ENCODE measurements around the gene TVP23A.
"Not testable (repeated sequence)": the region's sequence is repeated elsewhere in the genome, so short reads cannot be mapped to it uniquely, and the experiment has no call there.

The TVP23A gene

DNA sequence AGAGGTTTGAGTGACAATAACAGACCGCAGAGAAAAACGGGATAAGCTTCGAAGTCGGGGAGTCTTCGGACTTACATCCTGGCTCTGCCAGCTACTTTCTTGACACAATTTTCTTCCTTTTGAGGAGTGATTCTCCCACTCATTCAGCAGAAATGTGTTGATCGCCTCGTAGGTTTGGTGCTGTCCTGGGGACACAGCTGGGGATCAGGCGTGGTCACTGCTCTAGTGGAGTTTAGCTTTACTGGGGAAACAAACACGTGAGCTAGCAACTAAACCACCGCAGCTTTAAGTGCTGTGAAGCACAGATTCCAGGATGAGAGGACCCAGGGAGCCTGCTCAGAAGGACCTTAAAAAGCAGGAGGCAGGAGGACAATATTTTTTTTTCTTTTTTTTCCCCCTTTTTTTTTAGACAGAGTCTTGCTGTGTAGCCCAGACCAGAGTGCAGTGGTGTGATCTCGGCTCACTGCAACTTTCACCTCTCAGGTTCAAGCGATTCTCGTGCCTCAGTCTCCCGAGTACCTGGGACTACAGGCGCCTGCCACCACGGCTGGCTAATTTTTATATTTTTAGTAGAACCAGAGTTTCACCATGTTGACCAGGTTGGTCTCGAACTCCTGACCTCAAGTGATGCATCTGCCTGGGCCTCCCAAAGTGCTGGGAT is 74.1 kb downstream of the TVP23A start:
- DNase-seq = no peak

DNA sequence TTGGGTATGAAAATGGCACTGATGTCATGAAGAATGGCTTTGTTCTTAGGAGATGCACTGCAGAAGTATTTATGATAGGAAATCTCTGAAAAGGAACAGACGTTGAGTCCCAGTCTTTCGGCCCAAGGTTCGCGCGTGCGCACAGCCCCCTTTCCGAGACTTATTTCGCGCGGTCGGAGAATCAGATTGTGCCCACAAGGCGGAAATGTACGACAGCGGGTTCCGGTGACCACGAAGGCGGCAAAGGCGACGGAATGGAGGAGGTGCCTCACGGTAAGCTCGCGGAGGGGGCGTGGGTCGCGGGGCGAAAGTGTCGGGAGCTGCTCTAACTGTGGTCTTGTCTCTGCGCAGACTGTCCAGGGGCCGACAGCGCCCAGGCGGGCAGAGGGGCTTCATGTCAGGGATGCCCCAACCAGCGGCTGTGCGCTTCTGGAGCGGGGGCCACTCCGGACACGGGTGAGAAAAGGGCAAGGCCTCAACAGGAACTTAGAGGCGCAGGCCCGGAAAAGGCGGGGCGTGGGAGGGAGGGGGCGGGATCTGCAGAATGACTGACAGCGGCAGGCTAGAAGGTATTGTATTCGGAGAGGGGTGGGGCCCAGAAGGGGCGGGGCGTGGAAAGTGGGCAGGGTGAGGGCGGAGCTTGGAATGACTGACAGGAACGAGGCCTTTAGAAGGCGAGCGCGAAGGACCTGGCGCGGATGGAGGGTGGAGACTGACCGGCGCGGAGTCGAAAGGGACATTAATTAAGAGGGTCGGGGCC is 74.8 kb downstream of the TVP23A start, which contains the start of gene NUBP1:
TSS of gene NUBP1 (plus strand) at position 233 of the 760 bp plus-strand sequence. CDS start at position 255, 22 bp downstream.
- peak; percentile 97 for DNase-seq

DNA sequence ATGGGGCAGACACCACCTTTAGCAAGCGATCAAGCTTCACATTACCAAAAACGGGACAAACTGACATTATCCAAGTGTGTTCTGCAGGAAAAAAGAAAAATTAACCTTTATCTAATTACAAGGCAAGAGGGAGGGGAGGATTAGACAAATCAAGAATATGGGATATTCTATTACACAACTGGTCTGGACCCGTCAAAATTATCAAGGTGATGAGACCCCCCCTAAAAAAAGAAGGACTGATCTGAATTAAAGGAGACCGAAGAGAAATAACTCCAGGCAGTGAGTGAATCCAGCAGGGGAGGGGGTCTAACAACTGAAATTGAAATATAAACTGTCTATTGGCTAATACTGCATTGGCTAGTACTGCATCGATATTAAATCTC is 75.4 kb downstream of the TVP23A start:
- no peak for DNase-seq

DNA sequence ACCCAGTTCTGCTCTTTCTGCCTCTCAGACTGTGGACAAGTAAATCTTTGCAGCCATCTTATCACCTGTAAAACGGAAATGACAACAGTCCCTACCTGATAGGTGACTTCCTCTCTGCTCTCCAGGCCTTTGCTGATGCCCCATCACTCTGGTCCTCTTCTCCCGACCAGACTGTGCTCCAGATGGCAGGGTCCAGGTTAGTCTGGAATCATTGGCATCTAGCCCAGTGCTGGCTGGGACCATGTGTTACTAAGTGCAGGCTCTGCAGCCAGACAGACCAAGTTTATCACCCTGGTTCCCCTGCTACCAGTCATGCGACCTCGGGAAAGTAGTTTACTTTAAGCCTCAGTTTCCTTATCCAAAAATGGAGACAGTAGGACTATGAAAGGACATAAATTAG is 76.8 kb downstream of the TVP23A start:
- no peak for DNase-seq

DNA sequence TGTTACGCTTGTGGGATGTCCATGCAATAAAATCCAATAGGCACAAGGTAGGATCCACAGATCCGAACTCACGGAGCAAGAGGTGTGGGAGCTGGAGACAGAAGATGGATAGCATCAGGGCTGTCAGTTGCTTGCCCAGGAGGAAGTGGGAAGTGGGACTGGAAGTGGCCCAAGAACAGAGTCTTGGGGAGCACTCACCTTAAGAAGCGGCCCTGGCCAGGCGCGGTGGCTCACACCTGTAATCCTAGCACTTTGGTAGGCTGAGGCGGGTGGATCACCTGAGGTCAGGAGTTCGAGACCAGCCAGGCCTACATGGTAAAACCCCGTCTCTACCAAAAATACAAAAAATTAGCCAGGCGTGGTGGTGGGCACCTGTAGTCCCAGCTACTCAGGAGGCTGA is 77.3 kb downstream of the TVP23A start:
- DNase-seq = not testable (repeated sequence)

DNA sequence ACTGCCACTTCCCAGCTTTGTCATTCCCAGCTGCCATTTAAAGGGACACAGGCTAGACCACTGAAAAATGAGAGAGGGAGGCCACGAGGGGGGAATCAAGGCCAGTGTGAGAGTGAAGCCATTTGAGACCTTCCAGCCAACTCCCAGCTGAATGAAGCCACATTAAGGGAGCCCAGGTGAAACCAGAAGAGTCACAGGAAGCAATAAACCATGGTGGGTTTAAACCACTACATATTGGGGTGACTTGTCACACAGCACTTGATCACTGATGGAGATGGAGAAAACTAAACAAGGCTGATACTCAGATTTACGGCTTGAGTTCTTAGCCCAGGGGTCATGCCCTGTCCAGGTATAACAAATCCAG is 77.8 kb downstream of the TVP23A start:
- no peak for DNase-seq

DNA sequence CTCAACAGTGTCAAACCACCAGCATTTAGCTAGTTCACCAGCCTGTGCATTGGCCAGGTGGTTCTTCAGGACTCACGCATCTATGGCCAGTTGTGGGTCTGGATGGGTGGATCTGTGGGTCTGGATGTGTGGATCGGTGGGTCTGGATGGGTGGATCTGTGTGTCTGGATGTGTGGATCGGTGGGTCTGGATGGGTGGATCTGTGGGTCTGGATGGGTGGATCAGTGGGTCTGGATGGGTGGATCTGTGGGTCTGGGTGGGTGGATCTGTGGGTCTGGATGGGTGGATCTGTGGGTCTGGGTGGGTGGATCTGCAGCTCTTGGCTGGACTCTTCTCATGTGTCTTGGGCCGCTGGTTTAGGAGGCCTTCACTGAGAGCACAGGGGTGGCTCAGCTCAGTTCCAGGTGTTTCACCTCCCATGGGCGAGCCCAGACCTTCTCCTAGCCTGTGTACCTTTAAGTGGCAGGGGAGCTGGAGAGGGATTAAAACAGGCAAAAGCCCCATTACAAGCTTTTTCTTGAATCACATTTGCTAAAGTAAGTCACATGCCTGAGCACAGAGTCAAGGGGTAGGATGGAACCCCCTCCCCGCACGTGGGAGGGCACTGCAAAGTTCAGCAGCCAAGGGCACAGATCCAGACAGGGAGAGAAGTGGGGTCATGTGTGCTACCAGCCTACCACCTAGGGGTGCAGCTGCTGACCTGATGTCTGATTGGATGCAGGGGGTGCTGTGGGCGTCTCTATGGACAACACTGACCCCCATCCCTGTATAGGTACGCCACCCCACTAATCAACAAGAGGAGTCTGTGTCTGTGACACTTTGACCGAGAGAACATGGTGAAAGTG is 78.4 kb downstream of the TVP23A start:
- no peak for DNase-seq

DNA sequence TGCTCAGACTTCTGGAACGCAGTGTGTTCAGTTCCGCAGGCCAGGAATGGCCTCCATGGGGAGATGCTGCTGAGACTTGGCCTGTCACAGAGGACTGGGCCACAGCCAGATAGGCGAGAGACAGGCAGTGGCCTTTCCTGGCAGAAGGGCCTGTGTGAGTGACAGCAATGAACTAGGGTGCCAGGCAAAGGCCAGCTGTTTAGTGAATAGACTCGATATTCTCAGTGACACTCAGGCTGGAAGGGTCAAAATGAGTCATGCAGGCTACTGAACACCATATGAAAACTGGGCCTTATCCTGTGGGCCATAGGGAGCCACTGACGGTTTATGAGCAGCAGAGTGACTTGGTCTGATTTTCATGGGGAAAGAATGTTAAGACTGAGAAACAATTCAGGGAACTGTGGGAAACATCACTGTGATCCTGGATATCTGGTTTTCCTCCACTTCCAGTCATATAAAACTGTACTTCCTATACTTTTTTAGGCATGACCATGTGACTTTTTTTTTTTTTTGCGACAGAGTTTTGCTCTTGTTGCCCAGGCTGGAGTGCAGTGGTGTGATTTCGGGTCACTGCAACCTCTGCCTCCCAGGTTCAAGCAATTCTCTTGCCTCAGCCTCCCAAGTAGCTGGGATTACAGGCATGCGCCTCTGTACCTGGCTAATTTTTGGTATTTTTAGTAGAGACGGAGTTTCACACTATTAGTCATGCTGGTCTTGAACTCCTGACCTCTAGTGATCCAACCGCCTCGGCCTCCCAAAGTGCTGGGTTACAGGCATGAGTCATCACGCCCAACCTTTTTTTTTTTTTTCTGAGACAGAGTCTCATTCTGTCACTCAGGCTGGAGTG is 80.1 kb downstream of the TVP23A start:
- DNase-seq = no peak

DNA sequence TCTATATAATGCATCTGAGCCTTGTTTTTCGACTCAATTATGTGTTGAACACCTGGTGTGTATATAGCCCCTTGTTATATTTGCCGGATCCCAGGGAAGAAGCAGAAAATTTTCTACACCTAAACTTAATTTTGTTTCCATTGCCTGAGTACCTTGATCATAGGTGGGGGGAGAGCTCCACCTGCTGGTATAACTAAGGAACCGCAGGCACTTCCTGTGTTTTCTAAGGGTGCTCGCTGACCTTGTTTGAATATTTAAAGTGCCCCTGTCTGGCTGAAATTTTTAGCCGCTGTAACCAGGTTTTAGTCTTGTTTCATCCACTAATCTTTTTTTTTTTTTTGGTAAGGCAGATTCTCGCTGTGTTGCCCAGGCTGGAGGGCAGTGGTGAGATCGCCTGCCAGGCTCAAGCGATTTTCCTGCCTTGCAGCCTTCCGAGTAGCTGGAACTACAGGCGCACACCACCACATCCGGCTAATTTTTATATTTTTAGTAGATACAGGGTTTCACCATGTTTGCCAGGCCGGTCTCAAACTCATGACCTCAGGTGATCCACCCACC is 81.4 kb downstream of the TVP23A start:
- peak; percentile 60 for DNase-seq

DNA sequence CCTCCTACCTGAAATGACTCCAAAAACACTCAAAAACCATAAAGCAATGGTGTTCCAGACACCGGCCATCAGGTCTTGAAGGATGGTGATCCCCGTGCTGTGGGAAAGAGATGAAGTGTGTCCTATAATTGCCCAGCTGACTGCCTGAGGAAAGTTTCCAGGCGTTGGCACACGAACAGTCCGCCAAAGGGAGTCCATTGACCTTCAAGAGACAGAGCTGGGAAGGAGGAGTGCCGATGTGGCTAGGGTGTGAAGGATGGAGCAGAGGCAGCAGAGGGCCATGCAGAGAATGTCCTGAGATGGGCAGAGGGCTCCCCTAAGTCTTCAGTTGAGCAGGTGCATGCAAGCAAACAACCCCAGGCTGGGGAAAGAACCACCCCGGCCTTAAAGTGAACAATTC is 86.8 kb downstream of the TVP23A start:
- no peak for DNase-seq

DNA sequence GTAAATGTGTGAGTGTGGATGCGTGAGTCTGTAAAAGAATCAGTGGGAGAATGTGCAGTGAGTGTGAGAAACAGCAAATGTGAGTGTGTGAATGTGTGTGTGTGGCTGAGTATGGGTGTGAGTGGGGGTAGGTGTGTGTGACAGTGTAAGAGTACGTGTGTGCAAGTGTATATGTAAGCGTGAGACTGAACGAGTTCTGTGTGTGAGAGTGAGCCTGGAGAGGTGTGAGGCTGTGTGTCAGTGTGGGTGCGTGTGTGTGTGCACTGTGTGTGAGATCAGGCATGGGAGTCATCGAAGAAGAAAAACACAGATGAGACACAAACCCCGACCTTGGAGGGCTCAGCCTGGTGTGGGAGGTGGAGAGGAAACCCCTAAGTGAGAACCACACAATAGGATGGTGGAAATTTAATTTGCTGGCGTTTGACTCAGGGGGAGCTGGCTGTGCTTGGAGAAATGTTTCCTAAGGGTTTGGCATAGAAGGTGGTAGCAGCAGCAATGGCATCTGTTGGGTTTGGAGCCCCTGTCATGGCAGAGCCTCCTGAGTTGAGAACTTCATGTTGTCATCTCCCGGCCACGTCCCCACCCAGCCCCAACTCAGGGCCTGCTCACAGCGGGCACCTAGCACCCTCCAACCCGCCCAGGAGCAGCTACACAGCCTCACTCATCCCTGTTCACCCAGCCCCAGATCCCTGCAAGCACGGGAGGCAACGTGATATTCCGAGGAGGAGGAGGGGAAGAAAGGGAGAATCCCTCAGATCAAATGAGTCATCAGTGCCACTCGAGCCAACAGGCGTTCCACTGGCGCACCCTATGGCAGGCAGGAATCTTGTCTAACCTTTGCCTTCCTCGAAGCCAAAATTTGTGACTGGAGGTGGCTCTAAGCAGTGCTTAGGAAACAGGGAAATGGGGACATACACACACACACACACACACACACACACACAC is 89.2 kb downstream of the TVP23A start:
- DNase-seq = no peak

DNA sequence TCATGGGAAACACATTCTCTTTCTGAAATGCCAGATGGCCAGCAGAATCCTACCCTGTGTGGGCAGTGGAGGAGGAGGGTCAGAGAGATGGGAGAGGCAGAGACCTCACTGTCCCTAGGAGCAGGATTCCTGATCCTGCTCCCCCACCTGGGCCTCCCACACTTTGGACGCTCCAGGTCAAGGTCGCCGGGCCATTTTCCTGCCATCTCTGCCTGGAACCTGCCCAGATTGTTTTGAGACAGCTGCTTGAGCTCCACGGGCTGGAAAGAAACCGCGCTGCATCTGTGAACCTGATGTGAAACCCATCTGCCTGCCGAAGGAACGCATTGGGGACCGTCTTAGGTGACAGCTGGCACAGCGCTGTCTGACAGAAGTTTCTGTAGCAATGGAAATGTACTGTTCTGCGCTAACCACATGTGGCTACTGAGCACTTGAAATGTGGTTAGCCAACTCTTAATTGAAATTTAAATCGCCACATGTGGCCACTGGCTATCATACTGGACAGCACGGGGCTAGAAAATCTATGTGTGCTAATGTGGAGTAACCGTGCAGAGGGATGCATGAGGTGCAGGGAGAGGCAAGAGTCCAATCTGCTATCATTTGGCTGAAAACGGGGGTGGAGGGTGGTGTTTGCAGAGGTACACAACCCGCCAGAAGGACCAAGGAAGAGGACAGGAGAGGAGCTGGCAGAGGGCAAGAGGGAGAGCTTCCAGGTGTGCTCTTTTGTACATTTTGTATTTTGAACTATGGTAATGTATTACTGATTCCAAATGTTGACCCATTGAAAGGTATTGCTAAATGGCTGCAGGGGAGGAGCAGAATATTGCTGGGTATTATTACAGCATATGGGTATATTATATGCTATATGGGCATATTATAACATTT is 90.3 kb downstream of the TVP23A start:
- no peak for DNase-seq

All from effector CD4-positive, alpha-beta T cell (primary cell).